NCI-H2081 (cell line): ENCODE data around the gene SERPINA3.
"Not testable (repeated sequence)": the region's sequence is repeated elsewhere in the genome, so short reads cannot be mapped to it uniquely, and the experiment has no call there.

Experiments
- DNase-seq, 2 experiments: peaks; one replicate each; lab custom pipeline; 2025; lab: John Stamatoyannopoulos, UW

The SERPINA3 gene

GRCh38 chr14:94633121-94633520 lies 20.9 kb downstream of the SERPINA3 start:
- no peak for DNase-seq

DNA sequence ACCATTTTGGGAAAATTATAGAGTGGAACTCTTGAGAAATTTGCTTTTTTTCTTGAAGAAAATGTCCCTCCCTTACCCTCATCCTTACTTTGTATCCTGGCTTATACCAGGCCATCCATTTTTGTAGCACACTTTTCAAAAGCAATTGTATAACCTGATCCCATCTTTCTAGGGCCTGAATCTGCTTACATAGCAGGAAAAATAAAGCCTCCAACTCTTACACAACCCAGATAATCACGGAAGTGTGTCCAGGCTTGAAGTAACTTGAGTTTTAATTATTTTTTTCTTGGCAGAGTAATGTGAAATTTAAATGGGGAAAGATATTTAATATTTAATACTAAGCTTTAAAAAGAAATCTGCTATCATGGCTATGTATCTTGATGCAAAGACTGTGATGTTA lies 23.0 kb downstream of the SERPINA3 start:
- DNase-seq: no peak

GRCh38 chr14:94636744-94637412 lies 24.7 kb downstream of the SERPINA3 start:
- no peak for DNase-seq

- DNase-seq: not testable (repeated sequence)
Measured at GRCh38 chr14:94637814-94638213, 25.6 kb downstream of the SERPINA3 start.

- no peak for DNase-seq
Measured at GRCh38 chr14:94638339-94638738, 26.1 kb downstream of the SERPINA3 start.

DNA sequence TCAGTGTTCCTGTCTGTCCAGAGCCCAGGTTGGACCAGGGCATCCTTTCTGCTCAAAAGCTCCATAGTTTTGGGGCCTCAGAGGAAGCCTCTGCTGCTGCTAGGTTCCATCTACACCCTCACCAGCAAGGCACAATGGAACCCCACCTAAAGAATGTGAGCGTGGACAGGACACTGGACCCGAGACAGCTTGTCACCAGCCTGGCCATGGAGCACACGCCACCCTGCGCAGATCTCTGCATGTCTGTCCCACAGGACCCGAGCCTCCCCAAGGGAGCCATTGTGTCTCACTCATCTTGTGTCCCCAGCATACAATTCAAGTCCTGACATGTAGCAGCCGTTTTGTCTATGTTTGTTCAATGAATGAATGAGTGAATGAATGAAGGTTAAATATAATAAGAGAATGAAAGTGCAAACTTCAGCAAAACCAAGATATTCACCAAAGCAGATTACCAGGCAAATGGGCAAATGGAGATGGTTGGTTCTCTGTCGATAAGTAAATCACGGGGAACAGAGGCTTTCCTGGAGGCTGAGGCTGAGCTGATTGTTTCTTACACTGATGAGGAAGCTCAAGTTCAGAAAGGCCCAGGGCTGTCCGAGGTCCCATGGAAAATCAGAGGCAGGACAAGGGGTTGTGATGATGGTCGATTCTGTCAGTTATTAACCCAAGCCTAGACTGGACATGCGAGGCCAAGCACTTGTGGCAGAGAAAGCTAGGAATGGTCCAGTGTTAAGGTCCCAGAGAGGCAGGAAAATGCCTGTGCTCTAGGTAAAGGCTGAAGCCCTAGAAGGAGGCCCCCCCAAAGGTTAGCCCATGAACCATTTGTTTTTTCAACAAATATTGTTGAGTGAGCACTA lies 27.0 kb downstream of the SERPINA3 start:
- DNase-seq: no peak

- DNase-seq: no peak
Measured at GRCh38 chr14:94640721-94641631, 28.8 kb downstream of the SERPINA3 start.

DNA sequence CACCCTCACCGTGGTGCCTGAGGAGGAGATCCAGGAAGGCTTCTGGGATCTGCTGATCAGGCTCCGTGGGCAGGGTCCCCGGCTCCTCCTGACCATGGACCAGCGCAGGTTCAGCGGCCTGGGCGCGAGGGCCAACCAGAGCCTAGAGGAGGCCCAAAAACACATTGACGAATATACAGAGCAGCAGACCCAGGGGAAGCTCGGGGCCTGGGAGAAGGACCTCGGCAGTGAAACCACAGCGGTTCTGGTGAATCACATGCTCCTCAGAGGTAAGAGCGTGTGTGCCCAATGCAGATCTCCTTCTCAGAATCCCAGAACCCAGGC lies 29.4 kb downstream of the SERPINA3 start:
- DNase-seq: no peak

DNA sequence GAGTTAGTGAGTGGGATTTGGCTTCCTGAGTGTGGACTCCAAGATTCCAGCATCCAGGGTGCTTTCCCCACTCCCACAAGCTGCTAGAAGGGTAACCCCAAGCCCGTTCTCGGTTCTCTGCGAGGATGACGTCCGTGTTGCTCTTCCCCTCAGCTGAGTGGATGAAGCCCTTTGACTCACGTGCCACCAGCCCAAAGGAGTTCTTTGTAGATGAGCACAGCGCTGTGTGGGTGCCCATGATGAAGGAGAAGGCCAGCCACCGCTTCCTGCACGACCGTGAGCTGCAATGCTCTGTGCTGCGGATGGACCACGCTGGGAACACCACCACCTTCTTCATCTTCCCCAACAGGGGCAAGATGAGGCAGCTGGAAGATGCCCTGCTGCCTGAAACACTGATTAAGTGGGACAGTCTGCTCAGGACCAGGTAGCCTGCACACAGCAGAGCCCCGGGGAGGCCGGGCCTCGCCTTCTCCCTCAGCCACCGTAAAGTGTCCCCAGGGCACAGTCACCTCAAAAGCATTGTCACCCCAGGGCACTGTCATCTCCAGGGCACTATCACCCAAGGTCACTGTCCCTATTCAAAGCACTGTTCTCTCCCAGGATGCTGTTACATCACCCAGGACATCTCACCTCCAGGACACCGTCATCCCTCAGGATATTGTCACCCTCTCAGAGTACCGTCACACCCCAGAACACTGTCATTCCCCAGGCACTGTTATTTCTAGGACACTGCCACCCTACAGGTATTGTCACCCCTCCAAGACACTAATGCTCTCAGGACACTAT lies 31.3 kb downstream of the SERPINA3 start:
- no peak for DNase-seq

- DNase-seq: no peak
Measured at GRCh38 chr14:94644102-94644535, 31.9 kb downstream of the SERPINA3 start.

- no peak for DNase-seq
Measured at GRCh38 chr14:94646066-94646465, 33.9 kb downstream of the SERPINA3 start.

DNA sequence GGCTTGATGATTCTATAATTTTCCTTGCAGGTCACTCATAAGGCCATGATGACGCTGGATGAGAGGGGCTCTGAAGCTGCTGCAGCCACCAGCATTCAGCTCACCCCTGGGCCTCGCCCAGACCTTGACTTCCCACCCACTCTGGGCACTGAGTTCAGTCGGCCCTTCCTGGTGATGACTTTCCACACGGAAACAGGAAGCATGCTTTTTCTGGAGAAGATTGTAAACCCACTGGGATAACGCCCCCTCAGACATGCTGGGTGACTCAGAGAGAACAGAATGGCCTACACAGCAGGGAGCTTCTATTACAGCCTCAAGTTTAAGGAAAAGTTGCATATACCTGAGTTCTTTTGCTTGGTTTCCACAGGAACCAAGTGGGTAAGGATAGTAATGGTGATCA lies 34.3 kb downstream of the SERPINA3 start:
- no peak for DNase-seq

DNA sequence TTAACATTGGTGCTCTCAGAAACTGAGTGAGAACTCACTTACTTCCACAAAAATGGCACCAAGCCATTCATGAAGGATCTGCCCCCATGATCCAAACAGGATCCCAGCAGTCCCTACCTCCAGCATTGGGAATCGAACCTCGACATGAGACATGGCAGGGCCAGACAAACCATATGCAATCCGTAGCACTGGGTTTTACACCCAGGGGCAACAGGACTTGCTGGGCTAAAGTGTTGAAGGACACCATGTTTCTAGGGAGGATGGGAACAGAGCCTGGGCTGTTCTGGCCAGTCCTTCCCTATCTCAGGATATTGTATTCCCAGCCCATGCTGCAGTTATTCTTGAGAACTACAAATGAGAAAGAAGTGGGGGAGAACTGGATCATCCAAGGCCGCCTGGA lies 36.6 kb downstream of the SERPINA3 start:
- DNase-seq: no peak

GRCh38 chr14:94649543-94650443 lies 37.6 kb downstream of the SERPINA3 start:
- DNase-seq: no peak

DNA sequence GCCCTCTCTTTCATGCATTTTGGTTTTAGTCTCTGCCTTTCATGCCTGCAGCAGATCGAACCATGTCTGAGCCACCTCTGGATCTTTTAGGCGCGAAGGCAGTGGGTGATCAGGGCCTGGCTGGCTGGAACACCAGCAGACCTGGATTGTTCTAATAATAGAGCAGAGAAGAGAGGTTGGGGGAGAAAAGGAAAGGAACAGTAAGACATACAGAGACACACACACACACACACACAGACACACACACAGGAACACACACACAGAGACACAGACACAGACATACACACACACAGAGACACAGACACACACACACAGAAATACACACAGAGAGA lies 38.2 kb downstream of the SERPINA3 start:
- DNase-seq: no peak

- no peak for DNase-seq
Measured at GRCh38 chr14:94650806-94651805, 38.9 kb downstream of the SERPINA3 start.

DNA sequence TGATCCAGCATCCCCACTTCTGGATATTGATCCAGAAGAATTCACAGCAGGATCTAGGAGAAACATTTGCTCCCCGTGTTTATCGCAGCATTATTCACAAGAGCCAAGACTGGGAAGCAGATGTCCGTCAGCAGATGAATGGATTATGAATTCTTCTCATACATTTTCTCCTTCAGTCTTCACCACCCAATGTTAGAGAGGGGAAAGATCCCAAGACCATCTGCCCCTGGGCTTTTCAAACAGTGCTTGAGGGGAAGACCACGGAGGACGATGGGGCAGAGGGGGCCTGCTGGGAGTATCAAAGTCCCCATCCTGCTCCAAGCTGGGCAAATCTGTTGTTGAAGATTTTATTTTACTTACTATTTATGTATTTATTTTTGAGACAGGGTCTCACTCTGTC lies 41.1 kb downstream of the SERPINA3 start:
- no peak for DNase-seq

- no peak for DNase-seq
Measured at GRCh38 chr14:94654071-94654861, 42.1 kb downstream of the SERPINA3 start.
